Testis (tissue), 2 donors: ENCODE results near the gene TERB2.

Experiments
- CTCF ChIP-seq, 3 experiments: fragments of 450-650 bp in 2 of 3; fragments of 200-600 bp in 1 of 3; sonication (generic) in 1 of 3; IDR thresholded peaks; one replicate each; pipeline ENCODE4 v1.5.1; 2016 to 2019; ENCODE audit warnings: antibody characterized with exemption in 3 of 3, mild to moderate bottlenecking in 2 of 3, moderate library complexity in 1 of 3
- POLR2A ChIP-seq: fragments of 450-650 bp; IDR thresholded peaks from one replicate; pipeline ENCODE4 v1.6.1; 2017; ENCODE audit warnings: antibody characterized with exemption, mild to moderate bottlenecking, moderate library complexity

- no peak for TF ChIP-seq CTCF (IDR thresholded peaks at IDR 0.05)
- TF ChIP-seq POLR2A = no peak
Observed at GRCh38 chr15:44999105-44999504, 42.6 kb downstream of the TERB2 start.
